Vagina (tissue), 2 donors: ENCODE results near the gene SULF2. TPM values are rescaled to one million over a fixed set of nuclear protein-coding genes. Genes with fewer than 3 reads are reported as not detected.

Experiments used
- DNase-seq, 2 donors: peaks; one replicate each; pipeline ENCODE4 v3.0.0-alpha.2; 2017; ENCODE audit errors: extremely low spot score in 2 of 2
- H3K27ac ChIP-seq: fragments of 200-600 bp; sonication (generic); one replicate; pipeline ENCODE4 v1.5.1; 2019
- H3K27me3 ChIP-seq: fragments of 200-600 bp; sonication (generic); one replicate; pipeline ENCODE4 v1.5.1; 2019
- H3K36me3 ChIP-seq, 2 donors: fragments of 200-600 bp; sonication (generic); one replicate each; pipeline ENCODE4 v1.5.1; 2017 to 2019
- H3K4me1 ChIP-seq: fragments of 200-600 bp; sonication (generic); one replicate; pipeline ENCODE4 v1.5.1; 2019
- H3K4me3 ChIP-seq, 2 donors: fragments of 200-600 bp; sonication (generic); 1 replicate in 1 of 2; 2 replicates in 1 of 2; pipeline ENCODE4 v1.5.1; 2016 to 2019
- H3K9me3 ChIP-seq: fragments of 200-600 bp; sonication (generic); one replicate; pipeline ENCODE4 v1.5.1; 2019
- POLR2A ChIP-seq, 2 donors: fragments of 450-650 bp; IDR thresholded peaks; one replicate each; pipeline ENCODE4 v1.6.1; 2017; ENCODE audit warnings: antibody characterized with exemption in 2 of 2, mild to moderate bottlenecking in 2 of 2, moderate library complexity in 2 of 2
- POLR2AphosphoS5 ChIP-seq, 2 donors: sonication (generic); formaldehyde crosslinking; IDR thresholded peaks; one replicate each; pipeline ENCODE4 v1.9.0; 2017; ENCODE audit warnings: antibody characterized with exemption in 2 of 2, mild to moderate bottlenecking in 2 of 2, low read depth in 1 of 2; ENCODE audit not compliant: insufficient read depth in 1 of 2
- intact Hi-C: fragments of 100-400 bp; cut with DNase I; formaldehyde crosslinking; loops from one replicate; pipeline ENCODE4 v1.15.1; 2023
- total RNA-seq: library from RNA; depleted of rRNA; stranded (reverse); fragments of >200 nt; gene quantifications from one replicate; pipeline ENCODE4 v1.2.3, GENCODE V29; 2016
- TF ChIP-seq, protein P1 (sequence below), 3 experiments: fragments of 450-650 bp in 2 of 3; fragments of 200-600 bp in 1 of 3; sonication (generic) in 1 of 3; IDR thresholded peaks; one replicate each; pipeline ENCODE4 v1.5.1; 2017 to 2019; ENCODE audit warnings: antibody characterized with exemption in 3 of 3, mild to moderate bottlenecking in 2 of 3, moderate library complexity in 2 of 3

Gene SULF2
- total RNA-seq, 1 donor from 2014 or later, result 157 TPM

DNA sequence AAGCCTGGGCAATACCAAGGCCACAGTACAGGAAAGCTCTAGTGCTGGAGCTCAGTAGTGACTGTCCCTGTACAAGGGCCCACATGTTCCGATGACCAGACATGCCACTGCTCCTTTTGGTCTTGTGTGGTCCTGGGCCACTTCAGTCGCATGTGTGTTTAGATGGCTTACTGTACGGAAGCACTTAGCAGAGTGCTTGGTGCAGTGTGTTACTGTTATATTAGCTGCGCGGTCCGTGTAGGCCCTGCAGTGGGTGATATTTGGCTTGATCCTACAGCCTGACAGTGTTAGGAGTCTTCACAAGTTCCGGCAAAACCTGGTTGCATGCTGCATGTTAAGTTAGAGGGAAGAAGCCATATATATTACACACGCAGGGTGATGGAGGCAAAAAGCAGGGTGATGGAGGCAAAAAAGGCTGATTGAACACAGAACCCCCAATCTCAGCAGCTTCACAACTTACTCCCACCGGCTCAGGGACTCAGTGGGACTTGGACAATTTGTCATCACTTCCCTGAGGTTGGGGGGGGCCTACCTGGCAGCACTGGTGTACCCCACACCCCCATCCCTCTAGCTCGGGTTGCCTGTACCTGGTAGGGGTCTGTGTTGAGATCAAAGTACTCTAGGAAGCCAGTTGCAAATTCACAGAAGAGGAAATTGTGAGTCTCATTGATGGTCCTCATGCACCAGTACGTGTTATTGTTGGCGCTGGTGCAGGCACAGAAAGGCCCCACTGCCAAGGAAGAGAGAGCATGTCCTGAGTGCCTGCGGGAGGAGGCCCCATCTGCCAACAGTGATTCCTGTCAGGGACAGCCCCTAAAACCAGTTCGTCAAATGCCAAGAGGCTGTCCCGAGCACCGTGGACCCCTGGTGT is 122.6 kb downstream of the SULF2 start:
- H3K4me3 ChIP-seq, result no peak overlapping the region
- DNase-seq, result no peak
- intact Hi-C loops, result loop anchor here (5.0 kb wide), 1 partner anchor 960 kb away; no protein-coding TSS in a partner anchor
- TF ChIP-seq, protein P1, sequence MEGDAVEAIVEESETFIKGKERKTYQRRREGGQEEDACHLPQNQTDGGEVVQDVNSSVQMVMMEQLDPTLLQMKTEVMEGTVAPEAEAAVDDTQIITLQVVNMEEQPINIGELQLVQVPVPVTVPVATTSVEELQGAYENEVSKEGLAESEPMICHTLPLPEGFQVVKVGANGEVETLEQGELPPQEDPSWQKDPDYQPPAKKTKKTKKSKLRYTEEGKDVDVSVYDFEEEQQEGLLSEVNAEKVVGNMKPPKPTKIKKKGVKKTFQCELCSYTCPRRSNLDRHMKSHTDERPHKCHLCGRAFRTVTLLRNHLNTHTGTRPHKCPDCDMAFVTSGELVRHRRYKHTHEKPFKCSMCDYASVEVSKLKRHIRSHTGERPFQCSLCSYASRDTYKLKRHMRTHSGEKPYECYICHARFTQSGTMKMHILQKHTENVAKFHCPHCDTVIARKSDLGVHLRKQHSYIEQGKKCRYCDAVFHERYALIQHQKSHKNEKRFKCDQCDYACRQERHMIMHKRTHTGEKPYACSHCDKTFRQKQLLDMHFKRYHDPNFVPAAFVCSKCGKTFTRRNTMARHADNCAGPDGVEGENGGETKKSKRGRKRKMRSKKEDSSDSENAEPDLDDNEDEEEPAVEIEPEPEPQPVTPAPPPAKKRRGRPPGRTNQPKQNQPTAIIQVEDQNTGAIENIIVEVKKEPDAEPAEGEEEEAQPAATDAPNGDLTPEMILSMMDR (IDR thresholded peaks at IDR 0.05), result no peak
- TF ChIP-seq POLR2A (IDR thresholded peaks at IDR 0.05) (no peak), POLR2AphosphoS5 (IDR thresholded peaks at IDR 0.05; ENCODE audit: insufficient read depth in 1 of 2, low read depth in 1 of 2) (no peak)
- H3K4me1 ChIP-seq, result peaks cover 11% of the 10 kb centered on the region
- H3K27ac ChIP-seq, result no peak overlapping the region
- H3K27me3 ChIP-seq, result no peaks in the 10 kb centered on the region
- peaks cover 0 to 66% of the 10 kb centered on the region in 2 donors for H3K36me3 ChIP-seq
- no peaks in the 10 kb centered on the region for H3K9me3 ChIP-seq

DNA sequence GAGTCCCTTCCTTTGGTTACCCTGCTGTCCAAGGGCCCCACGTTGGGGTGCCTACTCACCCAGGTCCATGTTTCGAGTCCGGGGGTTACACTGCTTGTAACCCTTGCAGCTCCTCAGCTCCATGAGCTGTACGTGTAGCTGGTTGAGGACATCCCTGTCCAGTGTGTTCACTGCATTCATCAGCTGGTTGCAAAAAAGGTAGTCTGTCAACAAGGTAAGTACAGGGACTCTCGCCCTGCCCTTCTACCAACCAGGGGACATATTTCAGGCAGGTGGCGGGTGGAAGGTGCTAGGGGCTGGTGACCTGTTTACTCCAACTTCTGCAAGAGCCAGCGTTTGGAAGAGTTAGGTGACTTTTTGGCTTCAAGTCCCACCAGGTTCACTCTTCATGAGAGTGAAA is 123.6 kb downstream of the SULF2 start:
- no peak overlapping the region for H3K27ac ChIP-seq
- DNase-seq, result peak in 1 of 2 donors; percentile 81
- peaks cover 11% of the 10 kb centered on the region for H3K4me1 ChIP-seq
- H3K4me3 ChIP-seq, result no peak overlapping the region
- H3K36me3 ChIP-seq, result peaks cover 0 to 74% of the 10 kb centered on the region in 2 donors
- intact Hi-C loops, result loop anchor here (5.0 kb wide), 1 partner anchor 961 kb away; no protein-coding TSS in a partner anchor
- TF ChIP-seq, protein P1 (IDR thresholded peaks at IDR 0.05), result no peak
- TF ChIP-seq POLR2A (IDR thresholded peaks at IDR 0.05) (no peak), POLR2AphosphoS5 (IDR thresholded peaks at IDR 0.05; ENCODE audit: insufficient read depth in 1 of 2, low read depth in 1 of 2) (no peak)
- no peaks in the 10 kb centered on the region for H3K27me3 ChIP-seq
- no peaks in the 10 kb centered on the region for H3K9me3 ChIP-seq

DNA sequence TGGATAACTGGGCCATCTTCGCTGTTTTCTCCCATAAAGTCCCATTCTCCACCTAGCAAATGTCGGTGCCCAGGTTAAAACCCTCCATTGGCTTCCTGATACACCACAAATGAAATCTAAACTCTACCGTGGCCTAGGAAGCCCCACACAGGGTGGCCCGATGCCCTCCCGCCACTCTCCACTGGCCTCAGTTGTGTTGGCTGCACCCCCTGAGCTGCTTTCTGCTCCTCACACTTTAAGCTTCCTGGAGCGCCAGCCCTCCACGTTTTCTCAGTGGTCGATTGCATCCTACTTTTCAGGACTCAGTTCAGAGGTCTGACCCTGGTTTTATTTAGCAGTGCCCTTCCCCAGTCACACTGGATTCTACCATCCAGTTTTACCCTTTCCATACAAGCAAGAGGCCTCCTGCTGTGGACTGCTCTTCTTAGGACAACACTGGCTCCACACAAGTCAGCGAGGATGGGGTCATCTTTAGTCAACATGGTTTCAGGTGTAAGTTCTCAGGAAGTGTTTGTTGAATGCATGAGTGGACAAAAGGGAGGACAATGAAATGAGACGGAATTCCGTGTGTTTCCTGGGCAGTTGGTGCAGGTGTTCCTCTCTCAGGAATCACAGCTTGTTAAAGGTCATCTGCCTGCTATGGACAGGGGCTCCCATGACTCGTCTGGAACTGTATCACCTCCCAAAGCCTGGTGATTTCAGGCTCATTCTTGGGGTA is 124.1 kb downstream of the SULF2 start:
- no peak overlapping the region for H3K27ac ChIP-seq
- DNase-seq, result peak in 1 of 2 donors; percentile 16
- H3K4me3 ChIP-seq, result no peak overlapping the region
- peaks cover 11% of the 10 kb centered on the region for H3K4me1 ChIP-seq
- peaks cover 0 to 70% of the 10 kb centered on the region in 2 donors for H3K36me3 ChIP-seq
- no peaks in the 10 kb centered on the region for H3K9me3 ChIP-seq
- no peaks in the 10 kb centered on the region for H3K27me3 ChIP-seq
- TF ChIP-seq POLR2AphosphoS5 (IDR thresholded peaks at IDR 0.05; ENCODE audit: insufficient read depth in 1 of 2, low read depth in 1 of 2) (no peak), POLR2A (IDR thresholded peaks at IDR 0.05) (no peak)
- TF ChIP-seq, protein P1 (IDR thresholded peaks at IDR 0.05), result no peak
- intact Hi-C loops, result loop anchor here (5.0 kb wide), 1 partner anchor 961 kb away; no protein-coding TSS in a partner anchor

DNA sequence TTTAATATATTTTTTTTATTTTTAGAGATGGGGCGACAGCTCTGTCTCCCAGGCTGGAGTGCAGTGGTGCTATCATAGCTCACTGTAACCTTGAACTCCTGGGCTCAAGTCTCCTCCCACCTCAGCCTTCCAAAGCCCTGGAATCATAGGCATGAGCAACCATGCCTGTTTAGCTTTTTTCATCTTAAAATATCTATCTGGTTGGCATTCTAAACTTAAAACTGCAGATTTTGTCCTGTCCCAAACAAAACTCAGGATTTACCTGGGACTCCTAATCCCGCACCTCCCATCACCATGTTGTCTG is 124.7 kb downstream of the SULF2 start:
- no peak for TF ChIP-seq POLR2A (IDR thresholded peaks at IDR 0.05)
- TF ChIP-seq POLR2AphosphoS5 (IDR thresholded peaks at IDR 0.05; ENCODE audit: insufficient read depth in 1 of 2, low read depth in 1 of 2), result no peak
- TF ChIP-seq, protein P1 (IDR thresholded peaks at IDR 0.05), result no peak
- Histone ChIP-seq H3K9me3 (no peaks in the 10 kb centered on the region), H3K36me3 (peaks cover 0 to 64% of the 10 kb centered on the region in 2 donors), H3K4me1 (peaks cover 7% of the 10 kb centered on the region), H3K27me3 (no peaks in the 10 kb centered on the region), H3K4me3 (no peak overlapping the region), H3K27ac (no peak overlapping the region)
- intact Hi-C loops, result loop anchor here (5.0 kb wide), 1 partner anchor 962 kb away; no protein-coding TSS in a partner anchor
- no peak for DNase-seq
